ENCODE measurements around the gene VTCN1.

VTCN1 gene

DNA sequence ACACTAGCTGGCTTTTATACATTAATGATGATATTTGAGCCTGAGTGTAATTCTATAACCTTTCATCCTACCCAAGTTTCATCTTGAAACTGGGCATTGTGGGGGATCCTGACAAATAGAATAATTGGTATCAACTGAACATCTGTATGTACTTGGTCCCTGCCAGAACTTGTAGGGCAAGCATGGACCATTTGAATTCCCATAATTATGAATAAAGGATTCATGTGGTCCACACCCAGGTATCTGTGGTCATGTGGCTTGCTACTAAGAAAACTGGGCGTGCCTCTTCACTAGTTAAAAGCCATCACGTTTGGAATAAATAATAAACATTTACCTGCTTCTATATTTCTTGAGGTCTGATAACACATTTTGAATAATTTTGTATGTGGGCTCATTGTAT lies 20.6 kb upstream of the VTCN1 start:
- H3K9ac ChIP-seq: no peak overlapping the region
- no peak overlapping the region for H2AFZ ChIP-seq
- no peaks in the 10 kb centered on the region for H3K79me2 ChIP-seq
- no peak overlapping the region for H3K4me3 ChIP-seq (ENCODE audit: low read depth, low read length)
- no peaks in the 10 kb centered on the region for H3K9me3 ChIP-seq (ENCODE audit: control insufficient read depth, low read length)
- no peak overlapping the region for H3K4me2 ChIP-seq (ENCODE audit: low read length)
- H3K27me3 ChIP-seq (ENCODE audit: control insufficient read depth, insufficient read depth, low read length): no peaks in the 10 kb centered on the region
- H3K27ac ChIP-seq: no peak overlapping the region
- no peaks in the 10 kb centered on the region for H3K4me1 ChIP-seq
- H3K36me3 ChIP-seq (ENCODE audit: control insufficient read depth, insufficient read depth, low read length): no peaks in the 10 kb centered on the region
- TF ChIP-seq, protein P1, sequence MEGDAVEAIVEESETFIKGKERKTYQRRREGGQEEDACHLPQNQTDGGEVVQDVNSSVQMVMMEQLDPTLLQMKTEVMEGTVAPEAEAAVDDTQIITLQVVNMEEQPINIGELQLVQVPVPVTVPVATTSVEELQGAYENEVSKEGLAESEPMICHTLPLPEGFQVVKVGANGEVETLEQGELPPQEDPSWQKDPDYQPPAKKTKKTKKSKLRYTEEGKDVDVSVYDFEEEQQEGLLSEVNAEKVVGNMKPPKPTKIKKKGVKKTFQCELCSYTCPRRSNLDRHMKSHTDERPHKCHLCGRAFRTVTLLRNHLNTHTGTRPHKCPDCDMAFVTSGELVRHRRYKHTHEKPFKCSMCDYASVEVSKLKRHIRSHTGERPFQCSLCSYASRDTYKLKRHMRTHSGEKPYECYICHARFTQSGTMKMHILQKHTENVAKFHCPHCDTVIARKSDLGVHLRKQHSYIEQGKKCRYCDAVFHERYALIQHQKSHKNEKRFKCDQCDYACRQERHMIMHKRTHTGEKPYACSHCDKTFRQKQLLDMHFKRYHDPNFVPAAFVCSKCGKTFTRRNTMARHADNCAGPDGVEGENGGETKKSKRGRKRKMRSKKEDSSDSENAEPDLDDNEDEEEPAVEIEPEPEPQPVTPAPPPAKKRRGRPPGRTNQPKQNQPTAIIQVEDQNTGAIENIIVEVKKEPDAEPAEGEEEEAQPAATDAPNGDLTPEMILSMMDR (IDR thresholded peaks at IDR 0.05): no peak

DNA sequence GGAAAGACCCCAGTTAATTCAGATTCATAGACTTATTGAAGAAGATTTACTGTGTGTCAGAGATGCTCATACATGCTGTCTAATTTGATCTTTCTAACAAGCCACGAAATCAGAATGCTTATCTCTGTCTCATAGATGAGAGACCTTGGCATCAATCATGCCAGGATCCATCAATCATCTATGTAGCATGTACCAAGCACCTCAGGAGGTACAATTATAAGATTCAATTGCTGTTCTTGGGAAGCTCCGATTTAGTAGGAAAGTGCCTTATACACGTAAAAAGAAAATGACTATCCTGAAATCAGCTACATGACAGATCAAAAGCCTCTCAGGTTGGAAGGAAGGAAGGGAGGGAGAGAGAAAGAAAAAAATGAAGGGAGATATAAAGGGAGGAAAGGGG lies 18.5 kb upstream of the VTCN1 start:
- H2AFZ ChIP-seq: no peak overlapping the region
- no peaks in the 10 kb centered on the region for H3K9me3 ChIP-seq (ENCODE audit: control insufficient read depth, low read length)
- H3K79me2 ChIP-seq: no peaks in the 10 kb centered on the region
- H3K9ac ChIP-seq: no peak overlapping the region
- H3K27me3 ChIP-seq (ENCODE audit: control insufficient read depth, insufficient read depth, low read length): no peaks in the 10 kb centered on the region
- no peak overlapping the region for H3K27ac ChIP-seq
- no peak overlapping the region for H3K4me2 ChIP-seq (ENCODE audit: low read length)
- no peaks in the 10 kb centered on the region for H3K4me1 ChIP-seq
- TF ChIP-seq, protein P1 (IDR thresholded peaks at IDR 0.05): no peak
- no peak overlapping the region for H3K4me3 ChIP-seq (ENCODE audit: low read depth, low read length)
- H3K36me3 ChIP-seq (ENCODE audit: control insufficient read depth, insufficient read depth, low read length): no peaks in the 10 kb centered on the region

DNA sequence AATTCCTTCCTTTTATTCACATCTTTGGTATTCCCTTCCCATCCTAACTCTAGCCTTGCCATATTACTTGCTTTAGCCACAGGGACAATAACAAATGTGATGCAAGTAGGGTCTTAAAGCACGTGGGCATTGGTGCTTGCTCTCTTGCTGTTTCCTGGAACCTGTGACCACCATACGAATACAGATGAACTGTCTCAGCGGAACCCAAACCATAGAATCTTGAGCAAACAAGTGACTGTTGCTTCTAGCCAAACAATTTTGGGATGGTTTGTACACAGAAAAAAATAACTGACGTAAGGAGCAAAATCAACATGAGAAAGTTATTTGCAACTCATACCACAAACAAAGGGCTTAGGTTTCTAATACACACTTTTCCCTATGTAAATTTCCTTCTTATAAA lies 15.2 kb upstream of the VTCN1 start:
- Histone ChIP-seq H3K27ac (no peak overlapping the region), H3K27me3 (ENCODE audit: control insufficient read depth, insufficient read depth, low read length) (no peaks in the 10 kb centered on the region), H3K9me3 (ENCODE audit: control insufficient read depth, low read length) (no peaks in the 10 kb centered on the region), H3K79me2 (no peaks in the 10 kb centered on the region), H2AFZ (no peak overlapping the region), H3K4me3 (ENCODE audit: low read depth, low read length) (no peak overlapping the region), H3K4me1 (no peaks in the 10 kb centered on the region), H3K9ac (no peak overlapping the region), H3K4me2 (ENCODE audit: low read length) (no peak overlapping the region), H3K36me3 (ENCODE audit: control insufficient read depth, insufficient read depth, low read length) (no peaks in the 10 kb centered on the region)
- TF ChIP-seq, protein P1 (IDR thresholded peaks at IDR 0.05): no peak

DNA sequence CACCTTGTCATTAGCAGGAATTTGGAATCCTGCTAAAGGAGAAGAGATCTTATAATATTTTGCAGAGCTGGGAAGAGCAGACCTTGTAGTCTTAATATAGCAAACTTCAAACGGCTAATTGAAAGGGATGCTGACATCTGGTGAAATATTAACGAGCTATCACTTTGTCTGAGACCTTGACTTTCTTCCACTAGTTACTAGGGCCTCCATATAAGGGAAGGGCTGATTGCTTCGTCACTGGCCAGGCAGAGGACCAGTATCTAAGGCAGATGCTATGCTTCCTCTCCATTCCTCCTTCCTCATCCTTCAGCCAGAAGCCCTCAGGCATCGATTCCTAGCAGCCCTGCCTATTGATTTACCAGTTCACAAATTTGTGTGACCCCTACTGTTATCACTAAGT lies 6.0 kb upstream of the VTCN1 start:
- H3K9ac ChIP-seq: no peak overlapping the region
- H3K4me2 ChIP-seq (ENCODE audit: low read length): no peak overlapping the region
- no peak overlapping the region for H2AFZ ChIP-seq
- no peak overlapping the region for H3K4me3 ChIP-seq (ENCODE audit: low read depth, low read length)
- no peaks in the 10 kb centered on the region for H3K36me3 ChIP-seq (ENCODE audit: control insufficient read depth, insufficient read depth, low read length)
- TF ChIP-seq, protein P1 (IDR thresholded peaks at IDR 0.05): no peak
- no peaks in the 10 kb centered on the region for H3K27me3 ChIP-seq (ENCODE audit: control insufficient read depth, insufficient read depth, low read length)
- H3K79me2 ChIP-seq: no peaks in the 10 kb centered on the region
- H3K4me1 ChIP-seq: no peaks in the 10 kb centered on the region
- H3K27ac ChIP-seq: no peak overlapping the region
- H3K9me3 ChIP-seq (ENCODE audit: control insufficient read depth, low read length): no peaks in the 10 kb centered on the region

DNA sequence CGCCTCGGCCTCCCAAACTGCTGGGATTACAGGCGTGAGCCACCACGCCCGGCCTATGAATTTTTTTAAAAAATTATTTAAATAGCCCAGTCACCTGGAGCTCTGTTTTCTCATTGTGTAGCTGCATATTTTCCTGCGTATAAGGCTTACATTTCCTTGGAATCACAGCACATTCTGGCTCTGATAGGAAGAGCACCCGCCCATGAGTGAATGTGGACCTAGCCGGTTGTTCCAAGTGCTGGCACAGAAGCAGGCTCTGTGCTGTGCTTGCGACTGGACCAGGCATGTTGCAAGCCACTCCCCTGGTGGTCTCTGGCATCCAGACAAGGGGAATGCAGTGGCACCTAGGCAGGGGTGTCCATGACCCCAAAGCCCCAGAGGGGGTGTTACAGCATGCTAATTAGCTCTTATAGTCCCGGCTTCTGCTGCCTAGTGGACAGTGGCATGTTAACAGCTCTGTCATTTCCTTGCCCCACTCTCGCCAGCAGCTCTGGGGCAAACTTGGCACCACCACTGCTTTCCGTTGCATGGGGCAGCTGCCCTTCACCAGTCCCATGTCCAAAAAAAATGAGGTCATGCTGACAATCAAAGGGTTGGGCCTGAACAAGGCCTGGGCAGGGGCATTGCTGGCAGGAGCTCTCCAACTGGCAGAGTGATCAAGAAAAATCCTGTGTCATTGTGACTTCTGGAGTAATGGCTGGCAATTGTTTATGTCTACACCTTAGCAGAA lies 5.2 kb upstream of the VTCN1 start:
- H3K9ac ChIP-seq: no peak overlapping the region
- H3K4me1 ChIP-seq: no peaks in the 10 kb centered on the region
- no peak overlapping the region for H3K27ac ChIP-seq
- no peak overlapping the region for H3K4me2 ChIP-seq (ENCODE audit: low read length)
- H3K9me3 ChIP-seq (ENCODE audit: control insufficient read depth, low read length): no peaks in the 10 kb centered on the region
- H3K79me2 ChIP-seq: no peaks in the 10 kb centered on the region
- no peaks in the 10 kb centered on the region for H3K27me3 ChIP-seq (ENCODE audit: control insufficient read depth, insufficient read depth, low read length)
- H3K4me3 ChIP-seq (ENCODE audit: low read depth, low read length): no peak overlapping the region
- no peaks in the 10 kb centered on the region for H3K36me3 ChIP-seq (ENCODE audit: control insufficient read depth, insufficient read depth, low read length)
- TF ChIP-seq, protein P1 (IDR thresholded peaks at IDR 0.05): no peak
- no peak overlapping the region for H2AFZ ChIP-seq
